GM12878 (cell line): ENCODE measurements around the gene NUP93. TPM values are rescaled to one million over a fixed set of nuclear protein-coding genes. Genes with fewer than 3 reads are reported as not detected.

ENCODE experiments used
- ATAC-seq: fragments of 200-7000 bp; cut with Tn5 transposase; 3 replicates; pipeline ENCODE4 v1.9.1; 2020; ENCODE audit warnings: mild to moderate bottlenecking, moderate library complexity
- BruUV-seq: library from RNA; stranded (reverse); fragments of 400-500 nt; replicated peaks from 2 replicates; lab custom pipeline; 2021; lab: Mats Ljungman, UMichigan
- CTCF ChIA-PET: fragments of 300-600 bp; sonication (Branson Sonifier 250); formaldehyde crosslinking; extraction: SDS; loops from one replicate; lab custom pipeline; 2021; ENCODE audit warnings: inconsistent platforms; lab: Yijun Ruan, JAX
- POLR2A ChIA-PET: fragments of 350-600 bp; formaldehyde crosslinking; extraction: SDS; loops from one replicate; lab custom pipeline; 2021; ENCODE audit warnings: inconsistent platforms; lab: Charles Lee
- RAD21 ChIA-PET: fragments of 300-600 bp; sonication (Branson Sonifier 250); formaldehyde crosslinking; loops from one replicate; lab custom pipeline; 2023; ENCODE audit warnings: antibody characterized with exemption; ENCODE audit not compliant: unreplicated experiment; lab: Charles Lee
- SMC1A ChIA-PET: fragments of 300-600 bp; sonication (Branson Sonifier 250); formaldehyde crosslinking; loops from one replicate; lab custom pipeline; 2023; ENCODE audit not compliant: unreplicated experiment, uncharacterized antibody; lab: Charles Lee
- DNase-seq: peaks from one replicate; pipeline ENCODE4 v3.0.0-alpha.2; 2011; ENCODE audit warnings: low read depth, low spot score
- FAIRE-seq: peaks from 3 replicates; lab custom pipeline; 2011; peaks lifted over from hg19 to GRCh38; lab: Jason Lieb, UNC
- H2AFZ ChIP-seq: 2 replicates; pipeline ENCODE4 v1.6.0; 2011; ENCODE audit warnings: low read depth, low read length, control low read depth; ENCODE audit not compliant: control insufficient read depth
- H3K27ac ChIP-seq: 2 replicates; pipeline ENCODE4 v1.5.1; 2011; ENCODE audit warnings: control low read depth; ENCODE audit not compliant: control insufficient read depth, insufficient read depth
- H3K27me3 ChIP-seq, 2 experiments: replicated peaks in 1 of 2; 2 replicates each; pipeline versions ENCODE4 v1.6.0 to v1.6.1; 2011; ENCODE audit warnings: low read length in 1 of 2; ENCODE audit not compliant: control insufficient read depth in 2 of 2, insufficient read depth in 2 of 2
- H3K36me3 ChIP-seq, 2 experiments: 2 replicates each; pipeline ENCODE4 v1.5.1; 2011; ENCODE audit warnings: low read length in 1 of 2; ENCODE audit not compliant: control insufficient read depth in 2 of 2, insufficient read depth in 2 of 2
- H3K4me1 ChIP-seq: 2 replicates; pipeline ENCODE4 v1.6.1; 2011; ENCODE audit warnings: mild to moderate bottlenecking, low read length, moderate library complexity, mixed read lengths; ENCODE audit not compliant: control insufficient read depth, insufficient read depth
- H3K4me2 ChIP-seq: 2 replicates; pipeline ENCODE4 v1.6.0; 2011; ENCODE audit warnings: control low read depth; ENCODE audit not compliant: control insufficient read depth, insufficient read depth
- H3K4me3 ChIP-seq: fragments of 200-600 bp; sonication (generic); 2 replicates; pipeline ENCODE4 v1.5.1; 2016
- H3K79me2 ChIP-seq: 2 replicates; pipeline ENCODE4 v1.6.0; 2011; ENCODE audit warnings: low read length; ENCODE audit not compliant: control insufficient read depth, insufficient read depth
- H3K9ac ChIP-seq: 2 replicates; pipeline ENCODE4 v1.8.0; 2011; ENCODE audit warnings: low read length, control low read depth, mixed read lengths; ENCODE audit not compliant: control insufficient read depth, insufficient read depth
- H3K9me3 ChIP-seq: replicated peaks from 3 replicates; pipeline ENCODE4 v1.5.1; 2011; ENCODE audit warnings: mild to moderate bottlenecking, low read length; ENCODE audit not compliant: control insufficient read depth, insufficient read depth
- H4K20me1 ChIP-seq: 2 replicates; pipeline ENCODE4 v1.6.0; 2011; ENCODE audit not compliant: control insufficient read depth, insufficient read depth
- DPF2 ChIP-seq: fragments of 450-650 bp; IDR thresholded peaks from 2 replicates; pipeline ENCODE4 v1.6.1; 2017; ENCODE audit warnings: mild to moderate bottlenecking
- NRF1 ChIP-seq: conservative IDR thresholded peaks from 2 replicates; pipeline ENCODE4 v1.6.1; 2011; ENCODE audit warnings: mild to moderate bottlenecking, low read depth, low read length, improper control_type of control experiment
- POU2F2 ChIP-seq: IDR thresholded peaks from 3 replicates; pipeline ENCODE4 v1.6.1; 2011; ENCODE audit warnings: low read depth, mild to moderate bottlenecking, low read length, borderline replicate concordance
- SMC3 ChIP-seq: IDR thresholded peaks from 2 replicates; pipeline ENCODE4 v1.6.1; 2011; ENCODE audit warnings: low read length, improper control_type of control experiment, borderline replicate concordance
- WGBS: methylation state at CpG from one replicate; pipeline ENCODE4 v1.1.6; 2016; ENCODE audit warnings: low lambda C conversion rate; ENCODE audit not compliant: insufficient replicate concordance, insufficient coverage; ENCODE audit errors: missing lambda C conversion rate; 5-methylcytosine and 5-hydroxymethylcytosine counted together
- in situ Hi-C: fragments of 300-500 bp; cut with MboI; formaldehyde crosslinking; loops from 9 replicates; pipeline ENCODE4 v1.14.3; 2018; ENCODE audit warnings: mixed read lengths
- intact Hi-C: fragments of 100-400 bp; cut with micrococcal nuclease; formaldehyde crosslinking; loops from one replicate; pipeline ENCODE4 v1.14.2; 2022; ENCODE audit not compliant: unreplicated experiment
- polyA plus RNA-seq, 11 experiments: library from polyadenylated mRNA; depleted of rRNA in 4 of 11; unstranded in 6 of 11; stranded (reverse) in 5 of 11; fragments of >200 nt; fragmentation: Nextera tagmentation in 4 of 11; fragmentation: Illumina TruSeq in 1 of 11; extraction: Ambion mirVana in 4 of 11; extraction: Trizol in 1 of 11; gene quantifications; 1 replicate in 1 of 11; 2 replicates in 10 of 11; pipeline versions ENCODE4 v1.2.1 to v1.2.3, GENCODE V29; 2011 to 2016; ENCODE audit warnings: inconsistent platforms in 2 of 11, missing spikeins in 2 of 11, low read depth in 1 of 11
- total RNA-seq, 4 experiments: library from RNA; depleted of rRNA in 3 of 4; stranded (reverse); fragments of >200 nt in 3 of 4; fragmentation: Illumina TruSeq in 1 of 4; extraction: Trizol in 1 of 4; gene quantifications; 2 replicates each; pipeline versions ENCODE4 v1.2.1 to v1.2.3, GENCODE V29; 2013 to 2021
- TF ChIP-seq, protein P1 (sequence below): fragments of 450-650 bp; IDR thresholded peaks from 2 replicates; pipeline ENCODE4 v1.6.1; 2018; ENCODE audit warnings: borderline replicate concordance, mild to moderate bottlenecking; ENCODE audit not compliant: partially characterized antibody
- TF ChIP-seq, protein P2 (sequence below): IDR thresholded peaks from 2 replicates; pipeline ENCODE4 v1.6.1; 2011; ENCODE audit warnings: borderline replicate concordance, low read depth, mild to moderate bottlenecking, moderate library complexity, mixed read lengths, low read length; ENCODE audit not compliant: insufficient read depth; ENCODE audit errors: extremely low read length

The NUP93 gene
- total and polyA plus RNA-seq, 10 of the 15 experiments (the other 5 are each of a cell fraction or from before 2014, with no cell fraction given) = 82.2 to 175 (median 101) TPM

DNA sequence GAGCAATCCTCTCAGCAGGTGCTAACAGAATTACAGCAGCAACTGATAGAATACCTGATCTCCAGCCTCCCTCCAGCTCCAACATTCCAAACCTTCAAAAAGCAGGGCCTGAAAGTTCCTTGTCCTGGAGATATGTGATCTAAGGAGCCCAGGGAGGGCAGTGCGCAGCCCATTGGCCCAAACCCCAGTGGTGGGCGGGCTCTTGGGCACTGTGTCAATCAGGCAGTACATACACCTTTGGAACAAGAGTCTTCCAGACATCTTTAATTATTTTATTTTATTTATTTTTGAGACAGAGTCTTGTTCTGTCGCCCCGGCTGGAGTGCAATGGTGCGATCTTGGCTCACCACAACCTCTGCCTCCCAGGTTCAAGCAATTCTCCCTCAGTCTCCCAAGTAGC is 159.3 kb downstream of the NUP93 start (continued):
- TF ChIP-seq, protein P1, sequence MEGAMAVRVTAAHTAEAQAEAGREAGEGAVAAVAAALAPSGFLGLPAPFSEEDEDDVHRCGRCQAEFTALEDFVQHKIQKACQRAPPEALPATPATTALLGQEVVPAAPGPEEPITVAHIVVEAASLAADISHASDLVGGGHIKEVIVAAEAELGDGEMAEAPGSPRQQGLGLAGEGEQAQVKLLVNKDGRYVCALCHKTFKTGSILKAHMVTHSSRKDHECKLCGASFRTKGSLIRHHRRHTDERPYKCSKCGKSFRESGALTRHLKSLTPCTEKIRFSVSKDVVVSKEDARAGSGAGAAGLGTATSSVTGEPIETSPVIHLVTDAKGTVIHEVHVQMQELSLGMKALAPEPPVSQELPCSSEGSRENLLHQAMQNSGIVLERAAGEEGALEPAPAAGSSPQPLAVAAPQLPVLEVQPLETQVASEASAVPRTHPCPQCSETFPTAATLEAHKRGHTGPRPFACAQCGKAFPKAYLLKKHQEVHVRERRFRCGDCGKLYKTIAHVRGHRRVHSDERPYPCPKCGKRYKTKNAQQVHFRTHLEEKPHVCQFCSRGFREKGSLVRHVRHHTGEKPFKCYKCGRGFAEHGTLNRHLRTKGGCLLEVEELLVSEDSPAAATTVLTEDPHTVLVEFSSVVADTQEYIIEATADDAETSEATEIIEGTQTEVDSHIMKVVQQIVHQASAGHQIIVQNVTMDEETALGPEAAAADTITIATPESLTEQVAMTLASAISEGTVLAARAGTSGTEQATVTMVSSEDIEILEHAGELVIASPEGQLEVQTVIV = no peak
- no peak for TF ChIP-seq DPF2
- TF ChIP-seq, protein P2, sequence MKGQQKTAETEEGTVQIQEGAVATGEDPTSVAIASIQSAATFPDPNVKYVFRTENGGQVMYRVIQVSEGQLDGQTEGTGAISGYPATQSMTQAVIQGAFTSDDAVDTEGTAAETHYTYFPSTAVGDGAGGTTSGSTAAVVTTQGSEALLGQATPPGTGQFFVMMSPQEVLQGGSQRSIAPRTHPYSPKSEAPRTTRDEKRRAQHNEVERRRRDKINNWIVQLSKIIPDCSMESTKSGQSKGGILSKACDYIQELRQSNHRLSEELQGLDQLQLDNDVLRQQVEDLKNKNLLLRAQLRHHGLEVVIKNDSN = no peak
- TF ChIP-seq, all 136 proteins: peak for 3

DNA sequence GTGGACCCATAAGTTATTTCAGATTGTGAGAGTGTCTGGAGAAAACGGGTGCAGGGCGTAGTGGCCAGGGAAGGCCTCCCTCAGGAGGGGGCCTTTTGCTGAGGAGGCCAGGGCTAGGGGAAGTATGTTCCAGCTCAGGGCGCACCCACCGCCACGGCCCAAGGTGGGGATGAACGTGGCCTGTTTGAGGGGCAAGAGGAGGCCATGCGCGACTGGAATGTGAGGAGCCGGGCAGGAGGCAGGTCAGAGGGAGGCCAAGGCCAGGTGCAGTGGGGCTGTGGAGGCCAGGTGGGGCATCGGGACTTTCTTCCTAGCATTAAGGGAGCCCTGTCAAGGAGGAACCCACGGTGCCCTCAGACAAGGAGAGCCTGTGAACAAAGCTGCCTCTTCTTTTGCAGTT is 161.8 kb downstream of the NUP93 start:
- POLR2A ChIA-PET = interaction anchor here (0.7 to 0.9 kb wide), 2 partner anchors 31 to 41 kb away, joined by 3 to 10 read pairs; no protein-coding TSS in a partner anchor
- H3K9me3 ChIP-seq = no peaks in the 10 kb centered on the region
- peaks cover 8% of the 10 kb centered on the region for H3K4me1 ChIP-seq
- H3K27me3 ChIP-seq = no peaks in the 10 kb centered on the region
- H3K36me3 ChIP-seq = no peaks in the 10 kb centered on the region
- RAD21 ChIA-PET = no interaction called here
- DNase-seq (no peak), ATAC-seq (no peak)
- SMC1A ChIA-PET = interaction anchor here (0.8 kb wide), 1 partner anchor 22 kb away, joined by 3 read pairs; no protein-coding TSS in a partner anchor
- no peak overlapping the region for H2AFZ ChIP-seq
- in situ Hi-C loops = no loop called here
- H4K20me1 ChIP-seq = no peaks in the 10 kb centered on the region
- CTCF ChIA-PET = no interaction called here
- H3K9ac ChIP-seq = no peak overlapping the region
- no peak for TF ChIP-seq SMC3
- TF ChIP-seq NRF1 = no peak
- TF ChIP-seq POU2F2 = no peak
- TF ChIP-seq, all 136 proteins: peak for 0
- 71% methylated on average over 11 of the region's 11 CpGs for WGBS
- no peaks in the 10 kb centered on the region for H3K79me2 ChIP-seq
- no peak for FAIRE-seq
- no peak overlapping the region for H3K27ac ChIP-seq
- H3K4me2 ChIP-seq = no peak overlapping the region
- intact Hi-C loops = no loop called here
- H3K4me3 ChIP-seq = no peak overlapping the region
- no TSS peak for BruUV-seq
